ENCODE data around the gene ESYT3.
"Not testable (repeated sequence)": the region's sequence is repeated elsewhere in the genome, so short reads cannot be mapped to it uniquely, and the experiment has no call there.

The ESYT3 gene

GRCh38 chr3:138450181-138450580, 15.8 kb downstream of the ESYT3 start:
- H3K4me3 ChIP-seq (ENCODE audit: low read depth, low read length): no peak overlapping the region
- no peak for TF ChIP-seq CTCF (IDR thresholded peaks at IDR 0.05; ENCODE audit: borderline replicate concordance, insufficient read depth, low read depth, low read length)

GRCh38 chr3:138450704-138451424, 16.4 kb downstream of the ESYT3 start:
- no peak for TF ChIP-seq CTCF (IDR thresholded peaks at IDR 0.05; ENCODE audit: borderline replicate concordance, insufficient read depth, low read depth, low read length)
- H3K4me3 ChIP-seq (ENCODE audit: low read depth, low read length): no peak overlapping the region

- H3K4me3 ChIP-seq (ENCODE audit: low read depth, low read length): no peak overlapping the region
- TF ChIP-seq CTCF (IDR thresholded peaks at IDR 0.05; ENCODE audit: borderline replicate concordance, insufficient read depth, low read depth, low read length): no peak
These were observed 17.3 kb downstream of the ESYT3 start for GRCh38 chr3:138451595-138452162.

GRCh38 chr3:138452436-138452835, 18.0 kb downstream of the ESYT3 start:
- TF ChIP-seq CTCF (IDR thresholded peaks at IDR 0.05; ENCODE audit: borderline replicate concordance, insufficient read depth, low read depth, low read length): no peak

GRCh38 chr3:138453940-138454339, 19.5 kb downstream of the ESYT3 start:
- not testable (repeated sequence) for H3K4me3 ChIP-seq (ENCODE audit: low read depth, low read length)

More at GRCh38 chr3:138452436-138452835, 18.0 kb downstream of the ESYT3 start:
- H3K4me3 ChIP-seq (ENCODE audit: low read depth, low read length): no peak overlapping the region

GRCh38 chr3:138455801-138456716, 21.6 kb downstream of the ESYT3 start:
- H3K4me3 ChIP-seq (ENCODE audit: low read depth, low read length): no peak overlapping the region
- no peak for TF ChIP-seq CTCF (IDR thresholded peaks at IDR 0.05; ENCODE audit: borderline replicate concordance, insufficient read depth, low read depth, low read length)
